ENCODE data around the gene CPE.

GRCh38 chr4:165335163-165335703, 43.6 kb upstream of the CPE start:
- TF ChIP-seq, protein P1, sequence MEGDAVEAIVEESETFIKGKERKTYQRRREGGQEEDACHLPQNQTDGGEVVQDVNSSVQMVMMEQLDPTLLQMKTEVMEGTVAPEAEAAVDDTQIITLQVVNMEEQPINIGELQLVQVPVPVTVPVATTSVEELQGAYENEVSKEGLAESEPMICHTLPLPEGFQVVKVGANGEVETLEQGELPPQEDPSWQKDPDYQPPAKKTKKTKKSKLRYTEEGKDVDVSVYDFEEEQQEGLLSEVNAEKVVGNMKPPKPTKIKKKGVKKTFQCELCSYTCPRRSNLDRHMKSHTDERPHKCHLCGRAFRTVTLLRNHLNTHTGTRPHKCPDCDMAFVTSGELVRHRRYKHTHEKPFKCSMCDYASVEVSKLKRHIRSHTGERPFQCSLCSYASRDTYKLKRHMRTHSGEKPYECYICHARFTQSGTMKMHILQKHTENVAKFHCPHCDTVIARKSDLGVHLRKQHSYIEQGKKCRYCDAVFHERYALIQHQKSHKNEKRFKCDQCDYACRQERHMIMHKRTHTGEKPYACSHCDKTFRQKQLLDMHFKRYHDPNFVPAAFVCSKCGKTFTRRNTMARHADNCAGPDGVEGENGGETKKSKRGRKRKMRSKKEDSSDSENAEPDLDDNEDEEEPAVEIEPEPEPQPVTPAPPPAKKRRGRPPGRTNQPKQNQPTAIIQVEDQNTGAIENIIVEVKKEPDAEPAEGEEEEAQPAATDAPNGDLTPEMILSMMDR (IDR thresholded peaks at IDR 0.05; ENCODE audit: low read length) = no peak
- TF ChIP-seq EZH2 (optimal IDR thresholded peaks at IDR 0.05; ENCODE audit: low read depth, low read length) (no peak), EZH2phosphoT487 (IDR thresholded peaks at IDR 0.05; ENCODE audit: low read length) (no peak)
